Heart left ventricle (tissue), 13 donors: ENCODE data around the gene KRT4.

Source experiments
- CTCF ChIP-seq, 12 donors: fragments of 200-600 bp; sonication (generic) in 4 of 12; IDR thresholded peaks; one replicate each; pipeline versions ENCODE4 v1.5.0 to v1.8.0; 2018 to 2022; ENCODE audit warnings: antibody characterized with exemption in 12 of 12, mild to moderate bottlenecking in 5 of 12
- POLR2A ChIP-seq, 2 donors: fragments of 450-650 bp; IDR thresholded peaks; one replicate each; pipeline ENCODE4 v1.6.1; 2017; ENCODE audit warnings: antibody characterized with exemption in 2 of 2, mild to moderate bottlenecking in 2 of 2, moderate library complexity in 2 of 2
- donor health status: ischemic (EF 13 %, LVEDD 7.1; RV severe dilation, severe dysfunction).
- donor health status: DM: no; HTN: yes; CAD: no.
- donor health status: DM: no; HTN: no; CAD: no.
- donor health status: ischemic (EF 25% LVEDD 6.9; RV normal size, moderate dysfunction).
- donor health status: ischemic (EF 25% LVEDD 5.7; RV mildly dilated, moderate dysfunction).
- donor health status: ischemic (EF 35%, LVEDD 5.7; RV mildly dilated, moderate dysfunction).
- donor health status: nonischemic (EF 11% LVEDD 7.7; RV severe dilation, severe dysfunction).
- donor health status: DM: yes; HTN: yes; CAD: no.
- donor health status: PGD.
- donor health status: ischemic (EF 29% LVEDD 5.4; RV normal size, mild dysfunction).
- donor health status: nonischemic (EF 23%, LVEDD 6.1; RV moderate dilation, normal function).

GRCh38 chr12:52837781-52838608, 24.1 kb upstream of the KRT4 start:
- TF ChIP-seq CTCF (IDR thresholded peaks at IDR 0.05) (no peak), POLR2A (IDR thresholded peaks at IDR 0.05) (no peak)
